SIG-M5 treated with dmso at 0.1 percent for 504 hours (cell line): Measurements from ENCODE around the gene MPPED1.

Source experiments
- DNase-seq: peaks from one replicate; lab custom pipeline; 2025; ENCODE audit not compliant: unreplicated experiment; lab: John Stamatoyannopoulos, UW

The MPPED1 gene

GRCh38 chr22:43491177-43491576 is 79.4 kb downstream of the MPPED1 start:
- no peak for DNase-seq

GRCh38 chr22:43491737-43492136 is 79.9 kb downstream of the MPPED1 start:
- no peak for DNase-seq

GRCh38 chr22:43493297-43493696 is 81.5 kb downstream of the MPPED1 start:
- DNase-seq = no peak

GRCh38 chr22:43497956-43498855 is 86.4 kb downstream of the MPPED1 start:
- DNase-seq = no peak

- DNase-seq = no peak
Observed at GRCh38 chr22:43498856-43499253, 87.0 kb downstream of the MPPED1 start.

- DNase-seq = no peak
Observed at GRCh38 chr22:43500792-43501785, 89.3 kb downstream of the MPPED1 start.

GRCh38 chr22:43501878-43502277 is 90.1 kb downstream of the MPPED1 start:
- DNase-seq = no peak

- DNase-seq = no peak
Observed at GRCh38 chr22:43502306-43502874, 90.6 kb downstream of the MPPED1 start.

- no peak for DNase-seq
Observed at GRCh38 chr22:43504068-43504467, 92.3 kb downstream of the MPPED1 start.

- no peak for DNase-seq
Observed at GRCh38 chr22:43504666-43505261, 93.0 kb downstream of the MPPED1 start.

- DNase-seq = no peak
Observed at GRCh38 chr22:43505423-43505822, 93.6 kb downstream of the MPPED1 start.

- no peak for DNase-seq
Observed at GRCh38 chr22:43505896-43506295, 94.1 kb downstream of the MPPED1 start.

- DNase-seq = no peak
Observed at GRCh38 chr22:43506487-43506886, 94.7 kb downstream of the MPPED1 start.

- no peak for DNase-seq
Observed at GRCh38 chr22:43507235-43507634, 95.4 kb downstream of the MPPED1 start.

- no peak for DNase-seq
Observed at GRCh38 chr22:43508489-43508888, 96.7 kb downstream of the MPPED1 start.

GRCh38 chr22:43509337-43509736 is 97.5 kb downstream of the MPPED1 start:
- no peak for DNase-seq

GRCh38 chr22:43510281-43511070 is 98.7 kb downstream of the MPPED1 start:
- no peak for DNase-seq

GRCh38 chr22:43511276-43511910 is 99.6 kb downstream of the MPPED1 start:
- DNase-seq = no peak

GRCh38 chr22:43512279-43512678 is 100.5 kb downstream of the MPPED1 start:
- DNase-seq = no peak
